NCI-H146 (cell line): Measurements from ENCODE around the gene NOS1AP.

Experiments
- DNase-seq: peaks from one replicate; lab custom pipeline; 2025; lab: John Stamatoyannopoulos, UW

The NOS1AP gene

DNA sequence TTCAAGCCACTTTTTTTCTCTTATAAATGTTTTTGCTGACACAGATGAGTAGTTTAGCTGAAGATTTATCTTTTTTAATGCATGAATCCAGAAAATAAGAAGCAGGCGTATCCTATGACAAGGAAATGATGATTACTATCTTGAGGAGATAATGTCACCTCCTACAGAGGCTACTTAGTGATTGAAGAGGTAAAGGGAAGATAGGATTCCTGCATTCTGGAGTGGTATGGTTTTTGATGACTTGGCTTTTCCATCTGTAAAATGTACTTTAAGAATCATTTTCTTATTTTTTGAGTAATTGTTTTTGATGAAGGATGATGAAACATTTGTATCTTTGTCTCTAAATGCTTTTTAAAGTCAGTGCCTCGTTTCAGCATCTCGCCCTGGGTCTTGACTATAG is 184.3 kb downstream of the NOS1AP start:
- DNase-seq, result no peak

DNA sequence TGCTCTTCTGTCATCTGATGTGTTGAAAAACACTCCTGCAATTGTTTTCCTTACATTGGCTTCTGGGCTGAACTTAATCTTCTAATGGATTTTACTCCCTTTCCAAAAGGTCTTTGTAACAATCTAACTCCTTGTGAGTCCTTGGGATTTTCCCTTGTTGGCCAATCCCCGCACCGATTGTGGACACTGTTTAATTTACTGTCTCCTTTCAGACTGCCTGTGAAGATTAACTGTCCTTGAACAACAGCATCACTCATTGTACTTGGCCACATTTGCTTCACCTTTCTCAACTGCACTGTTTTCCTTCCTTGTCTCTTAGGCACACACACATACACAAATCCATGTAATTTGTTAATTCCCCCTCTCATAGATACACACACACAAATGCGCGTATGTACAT is 186.8 kb downstream of the NOS1AP start:
- no peak for DNase-seq

DNA sequence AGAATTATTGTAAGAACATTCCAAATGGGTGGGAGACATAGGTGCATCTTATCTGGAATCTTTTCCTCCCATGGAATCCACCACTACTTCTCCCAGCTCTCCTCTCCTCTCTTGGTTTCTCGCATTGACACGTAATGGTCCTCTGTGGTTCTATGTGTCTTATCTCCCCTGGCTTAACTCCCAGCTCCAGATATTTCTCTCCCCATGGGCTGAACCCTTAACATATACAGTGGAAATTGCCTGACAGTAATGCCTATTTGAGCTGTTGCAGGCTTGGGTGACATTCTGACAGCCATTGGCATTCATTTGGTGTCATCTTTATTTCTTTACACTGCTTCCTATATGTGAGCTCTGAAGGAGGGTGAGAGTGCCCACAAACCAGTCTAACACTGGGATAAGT is 188.9 kb downstream of the NOS1AP start:
- DNase-seq, result no peak

DNA sequence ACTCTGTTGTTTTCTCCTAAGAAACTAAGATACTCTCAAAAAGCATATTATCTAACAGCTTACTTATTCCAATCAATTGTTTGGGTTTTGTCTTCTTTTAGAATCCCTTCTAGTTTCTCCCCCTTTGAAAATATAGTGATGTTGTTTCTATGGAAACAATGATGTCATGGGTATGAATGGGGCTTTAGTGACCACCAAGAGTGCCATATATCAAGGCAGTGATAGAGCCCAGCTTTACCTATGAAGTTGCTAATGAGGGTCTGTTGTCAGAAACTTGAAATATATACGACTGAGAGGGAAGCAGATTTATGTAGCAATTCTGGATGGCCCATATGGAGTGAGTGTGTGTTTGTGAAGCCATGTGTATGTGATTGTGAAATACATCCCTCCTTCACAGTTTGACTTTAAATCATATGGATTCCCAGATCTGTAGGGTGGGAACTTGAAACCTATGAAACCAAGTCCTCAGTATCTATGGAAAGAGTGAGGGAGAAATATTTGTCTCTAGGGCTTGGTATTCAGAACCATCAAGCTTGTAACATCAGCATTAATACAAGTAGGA is 190.5 kb downstream of the NOS1AP start:
- no peak for DNase-seq

DNA sequence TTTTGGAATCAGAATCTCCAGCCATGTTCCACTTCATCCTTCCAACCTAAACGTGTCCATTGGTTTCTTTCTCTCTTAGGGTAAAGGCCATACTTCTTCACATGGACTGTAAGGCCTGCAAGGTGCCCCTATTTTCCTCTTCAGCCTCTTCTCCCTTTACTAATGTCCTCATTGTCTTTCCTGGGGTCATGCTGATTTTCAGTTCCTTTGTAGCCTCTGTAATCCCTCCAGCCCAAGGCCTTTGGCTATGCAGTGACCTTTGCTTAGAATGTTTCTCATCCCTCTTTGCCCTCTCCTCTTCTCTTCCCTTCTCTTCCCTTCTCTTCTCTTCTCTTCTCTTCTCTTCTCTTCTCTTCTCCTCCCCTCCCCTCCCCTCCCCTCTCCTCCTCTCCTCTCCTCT is 194.6 kb downstream of the NOS1AP start:
- DNase-seq, result no peak

DNA sequence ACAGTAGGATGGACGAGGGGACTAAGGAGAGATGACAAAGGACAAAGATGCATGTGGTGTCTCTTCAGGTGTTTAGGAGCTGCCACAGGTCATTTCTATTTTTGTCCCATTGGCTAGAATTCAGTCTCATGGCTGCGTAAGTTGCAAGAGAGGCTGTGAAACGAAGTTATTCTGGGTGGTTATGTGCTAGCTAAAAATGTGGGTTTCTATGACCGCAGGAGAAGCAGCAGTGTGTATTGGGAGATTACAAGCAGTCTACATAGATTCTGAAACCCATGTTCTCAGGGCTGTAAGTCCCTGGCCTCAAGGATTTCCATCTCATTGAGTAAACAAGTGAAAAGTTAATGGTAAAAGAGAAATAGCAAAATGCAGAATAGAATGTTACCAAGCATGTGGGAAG is 196.5 kb downstream of the NOS1AP start:
- no peak for DNase-seq

DNA sequence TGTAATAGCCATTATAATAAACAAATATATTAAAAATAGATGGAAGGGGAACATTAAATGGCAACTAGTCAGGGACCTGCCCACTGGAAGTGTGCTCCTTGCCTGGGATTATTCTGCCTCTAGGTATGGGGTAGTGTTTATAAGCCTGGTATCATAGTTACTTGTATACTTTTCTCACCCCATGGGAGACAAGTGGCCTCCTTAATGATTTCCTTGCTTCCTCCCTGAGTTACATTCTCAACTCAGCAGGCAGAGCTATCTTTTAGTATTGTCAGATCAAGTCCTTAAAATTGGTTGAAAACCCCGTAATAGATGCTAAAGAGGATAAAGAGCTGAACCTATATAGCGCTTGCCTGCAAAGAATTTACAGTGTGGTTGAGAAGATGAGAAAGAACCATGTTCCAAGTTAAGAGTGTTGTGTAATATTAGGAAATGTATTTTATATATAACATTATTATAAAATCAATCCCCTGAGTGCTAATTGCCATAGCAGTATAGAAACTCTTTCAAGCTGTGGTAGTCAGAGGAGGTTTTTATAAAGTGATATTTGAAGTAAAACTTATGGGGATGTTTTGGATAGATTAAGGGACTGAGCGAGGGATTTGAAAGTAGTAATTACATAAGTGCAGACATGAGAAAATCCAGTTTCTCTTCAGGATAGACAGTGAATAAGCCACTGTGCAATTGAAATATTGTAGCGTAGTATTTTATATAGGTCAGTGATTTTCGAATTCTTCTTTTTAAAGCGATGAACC is 200.7 kb downstream of the NOS1AP start:
- DNase-seq, result no peak

DNA sequence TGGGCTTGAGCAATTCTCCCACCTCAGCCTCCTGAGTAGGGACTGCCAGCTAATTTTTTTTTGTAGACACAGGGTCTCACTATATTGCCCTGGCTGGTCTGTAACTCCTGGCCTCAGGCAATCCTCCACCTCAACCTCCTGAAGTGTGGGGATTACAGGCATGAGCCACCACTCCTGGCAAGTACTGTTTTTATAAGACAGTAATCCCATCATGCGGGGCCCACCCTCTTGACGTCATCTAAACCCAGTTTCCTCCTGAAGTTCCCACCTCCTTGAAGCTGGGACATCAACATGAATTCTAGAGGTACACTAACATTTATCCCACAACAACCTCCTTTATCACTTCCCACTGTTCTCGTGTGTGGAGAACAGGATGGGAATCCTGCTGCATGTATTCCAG is 202.5 kb downstream of the NOS1AP start:
- no peak for DNase-seq

DNA sequence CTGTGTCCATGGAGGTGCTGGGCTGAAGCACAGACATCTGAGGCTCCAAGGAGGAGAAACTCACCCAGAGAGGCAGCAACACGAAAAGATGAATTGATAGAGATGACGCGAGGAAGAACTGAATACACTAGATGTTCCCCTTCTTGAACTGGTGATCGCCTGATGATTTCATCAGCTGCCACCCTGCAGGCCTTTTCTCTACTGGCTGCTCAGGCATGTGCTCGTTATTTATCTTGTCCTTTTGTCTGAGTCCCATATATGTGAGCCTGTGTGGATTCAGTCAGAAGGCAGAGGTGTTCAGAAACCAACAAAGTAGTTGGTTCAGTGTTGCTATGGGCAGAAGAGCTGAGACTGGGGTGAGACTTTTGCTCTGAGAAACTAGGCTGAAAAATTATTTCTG is 202.9 kb downstream of the NOS1AP start:
- DNase-seq, result peak; percentile 6

DNA sequence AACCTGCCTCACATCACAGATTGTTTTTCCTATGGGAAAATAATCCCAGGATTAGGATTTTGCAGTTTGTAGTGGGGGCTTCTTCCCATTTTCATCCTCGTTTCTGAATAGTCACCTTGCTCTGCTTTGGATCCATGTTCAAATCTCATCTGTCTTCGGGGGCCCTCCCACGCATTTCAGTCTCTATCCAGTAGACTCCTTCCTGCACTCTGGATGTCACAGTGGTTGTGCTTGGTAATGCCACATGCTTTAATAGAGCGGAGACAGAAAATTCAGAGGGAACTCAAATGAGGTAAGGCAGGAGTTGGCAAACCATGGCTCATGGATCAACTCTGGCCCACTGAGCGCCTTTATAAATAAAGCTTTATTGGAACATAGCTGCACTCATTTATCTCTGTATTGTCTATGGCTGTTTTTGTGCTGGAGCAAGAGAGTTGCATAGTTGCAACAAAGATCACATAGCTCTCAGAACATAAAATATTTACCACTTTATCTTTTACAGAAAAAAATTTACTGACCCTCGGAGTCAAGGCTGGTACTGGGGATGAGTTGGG is 206.2 kb downstream of the NOS1AP start:
- DNase-seq, result no peak

DNA sequence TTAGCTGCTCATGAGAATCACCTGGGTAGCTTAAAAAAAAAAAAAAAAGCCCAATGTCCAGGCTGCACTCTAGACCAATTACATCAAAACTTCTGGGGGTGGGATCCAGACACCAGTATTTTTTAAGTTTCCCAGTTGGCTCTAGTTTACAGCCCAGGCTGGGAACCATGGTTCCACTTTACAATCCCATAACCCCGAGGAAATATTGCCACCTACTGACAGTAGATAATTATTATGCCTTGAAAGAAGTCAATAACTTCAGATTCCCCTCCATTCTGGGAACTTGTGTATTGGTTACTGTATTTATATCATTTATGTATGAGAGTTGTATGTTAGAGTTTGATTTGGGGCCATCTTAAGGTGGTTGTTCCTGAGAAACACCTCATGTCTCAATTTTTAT is 207.0 kb downstream of the NOS1AP start:
- peak; percentile 22 for DNase-seq

DNA sequence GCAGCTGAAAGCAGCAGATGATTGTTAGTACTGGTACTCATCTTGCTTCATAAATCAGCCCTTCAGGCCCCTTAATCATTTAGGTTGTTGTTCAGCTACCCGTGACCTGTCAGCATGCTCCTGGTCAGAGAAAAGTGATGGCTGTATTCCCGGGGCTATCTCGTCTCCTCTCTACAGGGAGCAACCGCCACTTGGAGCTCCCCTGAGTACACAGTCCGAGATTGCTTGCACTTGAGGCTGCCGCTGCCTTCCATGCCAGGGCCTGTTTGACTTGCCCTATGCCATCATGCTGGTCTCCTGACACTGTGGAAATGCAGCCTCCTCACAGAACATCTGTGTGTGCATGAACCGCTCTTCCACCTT is 209.6 kb downstream of the NOS1AP start:
- peak; percentile 26 for DNase-seq

DNA sequence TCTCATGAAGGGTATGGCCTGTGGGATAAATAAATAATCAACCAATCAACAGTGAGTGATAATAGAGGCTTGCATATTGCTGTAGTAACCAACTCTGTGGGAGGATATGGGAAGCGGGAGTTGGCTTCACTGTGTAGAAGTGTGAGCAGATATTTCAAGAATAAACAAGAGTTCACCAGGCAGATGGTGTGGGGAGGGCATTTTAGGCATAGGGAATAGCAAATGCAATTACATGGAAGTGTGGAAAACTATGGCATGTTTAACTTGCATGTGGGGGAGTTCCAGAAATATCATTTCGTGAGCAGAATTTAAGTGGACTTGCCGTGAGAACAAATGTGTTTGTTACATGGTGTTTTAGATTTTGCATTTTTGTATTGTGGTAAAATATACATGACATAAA is 211.9 kb downstream of the NOS1AP start:
- no peak for DNase-seq

DNA sequence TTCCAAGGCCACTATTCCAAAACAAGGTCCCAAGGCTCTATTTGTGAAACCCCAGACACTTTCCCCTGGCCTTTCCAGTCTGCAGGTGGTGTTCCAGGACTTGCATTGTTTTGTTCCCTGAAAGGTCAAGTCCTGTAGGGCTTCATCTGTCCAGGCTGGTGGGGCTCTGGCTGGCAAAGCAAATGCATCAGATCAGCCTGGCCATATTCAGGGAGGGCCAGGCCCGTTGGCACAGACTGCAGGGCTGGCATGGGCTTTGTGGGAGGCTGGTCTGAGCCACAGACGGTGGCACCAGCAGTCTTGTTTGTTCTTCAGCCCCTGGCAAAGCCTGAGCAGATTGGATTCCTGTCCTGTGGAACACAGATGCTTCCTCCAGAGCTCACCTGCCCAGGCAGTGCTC is 214.2 kb downstream of the NOS1AP start:
- DNase-seq, result no peak

DNA sequence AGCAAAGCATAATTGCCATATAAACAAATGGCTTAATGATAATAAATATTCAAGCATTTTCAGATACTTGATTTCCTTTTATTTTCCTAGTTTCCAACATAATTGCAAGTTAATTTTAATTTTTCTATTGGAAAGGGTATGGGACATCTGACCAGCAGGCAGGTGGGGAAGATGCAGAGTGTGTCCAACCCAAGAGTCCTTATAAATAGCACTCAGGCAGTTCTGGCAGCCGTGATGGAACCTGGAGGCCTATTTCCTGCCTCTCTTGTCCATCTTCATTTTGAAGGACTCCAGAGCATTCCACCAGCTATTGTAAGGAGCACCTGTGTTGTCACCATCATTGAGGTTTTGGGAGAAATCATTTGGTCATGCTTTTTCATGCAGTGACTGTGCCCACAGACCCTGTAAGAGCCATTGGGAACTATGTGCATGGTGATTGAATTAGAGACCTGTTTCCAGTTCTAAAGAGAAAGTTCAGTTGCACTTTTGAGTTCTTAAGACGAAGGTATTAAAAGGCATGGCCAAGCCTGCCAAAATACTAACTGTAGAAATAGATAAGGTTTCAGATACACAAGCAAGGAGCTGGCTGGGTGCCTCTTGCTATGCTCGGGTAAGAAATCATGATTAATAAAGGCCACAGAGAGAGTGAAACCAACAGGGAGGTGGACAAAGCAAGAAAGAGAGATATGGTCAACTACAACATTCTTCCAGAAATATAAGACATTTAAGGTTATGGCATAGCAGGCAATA is 214.9 kb downstream of the NOS1AP start:
- DNase-seq, result no peak

DNA sequence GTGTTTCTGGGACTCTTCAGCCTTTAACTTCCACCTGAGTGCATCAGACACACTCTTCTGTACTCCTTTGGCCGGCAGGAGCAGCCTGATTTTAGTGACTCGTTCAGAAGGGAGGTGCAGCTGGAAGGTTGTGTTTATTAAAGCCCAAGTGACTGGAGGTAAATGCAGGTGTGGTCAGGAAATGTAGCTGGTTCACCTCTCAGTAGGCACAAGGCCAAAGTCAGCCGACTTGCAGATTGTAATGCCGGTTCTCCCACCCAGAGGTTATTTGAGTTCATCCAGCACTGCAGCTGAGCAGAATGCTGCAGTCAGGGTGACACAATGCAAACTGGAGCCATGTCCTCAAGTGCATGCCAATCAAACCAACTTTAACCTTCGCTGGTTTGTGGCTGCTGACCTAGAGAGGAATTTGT is 215.7 kb downstream of the NOS1AP start:
- peak; percentile 61 for DNase-seq

DNA sequence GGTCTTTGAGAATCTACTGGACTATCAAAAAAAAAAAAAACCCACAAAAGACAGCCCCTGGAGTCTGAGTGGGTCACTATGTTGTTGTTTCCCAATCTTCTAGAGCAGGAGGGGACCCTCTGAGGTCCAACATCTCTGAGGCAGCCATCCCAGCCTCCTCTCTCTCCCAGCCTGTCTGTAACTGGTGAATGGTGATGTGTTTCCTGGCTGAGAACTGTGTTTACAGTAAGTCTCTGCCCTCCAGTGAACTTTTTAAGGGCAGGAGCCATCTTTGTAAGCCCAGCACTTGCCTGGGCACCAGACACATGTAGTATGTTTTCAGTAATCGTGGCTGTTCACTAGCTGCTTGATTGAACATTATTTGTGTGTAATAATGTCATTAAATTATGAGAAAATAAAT is 221.5 kb downstream of the NOS1AP start:
- no peak for DNase-seq

DNA sequence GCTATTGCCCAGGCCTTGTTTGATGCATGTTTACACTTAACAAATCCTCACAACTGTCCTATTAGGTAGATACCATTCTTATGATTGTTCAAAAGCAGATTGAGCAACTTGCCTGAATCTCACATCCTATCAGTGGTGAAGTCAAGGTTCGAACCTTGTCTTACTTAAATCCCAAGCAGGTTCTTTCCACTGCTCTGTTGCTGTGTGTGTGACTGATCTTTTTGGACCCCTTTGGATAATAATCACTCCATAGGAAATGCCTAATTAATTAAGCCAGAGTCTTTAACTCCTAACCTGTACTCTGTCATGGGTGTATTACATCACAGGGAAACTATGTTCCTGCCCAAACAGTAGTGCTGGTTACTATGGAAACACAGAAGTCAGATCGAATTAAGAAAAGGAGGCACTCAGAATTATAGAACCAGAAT is 222.9 kb downstream of the NOS1AP start:
- DNase-seq, result no peak

DNA sequence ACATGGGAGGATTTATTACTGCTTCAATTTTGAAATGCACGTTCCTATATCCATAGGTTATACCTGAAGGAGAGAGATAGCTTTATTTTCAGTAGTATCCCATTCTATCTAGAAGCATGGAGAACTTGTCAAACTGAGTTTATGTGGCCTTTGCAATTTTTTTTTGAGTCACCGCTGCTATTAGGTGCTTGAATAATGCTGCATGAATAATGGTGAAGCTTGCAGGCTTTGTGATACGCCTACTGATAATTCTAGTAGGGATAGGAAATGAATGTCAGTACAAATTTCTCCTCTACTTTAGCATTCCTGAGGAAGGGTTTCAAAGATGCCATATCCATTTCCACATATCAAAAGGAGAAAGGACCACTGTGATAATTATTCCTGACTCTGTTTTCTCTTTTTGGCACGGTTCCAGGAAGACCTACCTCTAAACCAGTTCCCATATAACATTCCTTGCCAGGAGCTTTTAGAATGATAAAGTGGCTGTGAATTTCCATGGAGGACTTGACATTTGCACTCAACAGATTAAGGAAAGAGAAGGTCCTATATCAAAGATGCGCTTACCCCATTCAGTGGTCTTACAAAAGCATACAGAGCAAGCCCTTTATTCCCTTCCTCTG is 223.7 kb downstream of the NOS1AP start:
- DNase-seq, result no peak

DNA sequence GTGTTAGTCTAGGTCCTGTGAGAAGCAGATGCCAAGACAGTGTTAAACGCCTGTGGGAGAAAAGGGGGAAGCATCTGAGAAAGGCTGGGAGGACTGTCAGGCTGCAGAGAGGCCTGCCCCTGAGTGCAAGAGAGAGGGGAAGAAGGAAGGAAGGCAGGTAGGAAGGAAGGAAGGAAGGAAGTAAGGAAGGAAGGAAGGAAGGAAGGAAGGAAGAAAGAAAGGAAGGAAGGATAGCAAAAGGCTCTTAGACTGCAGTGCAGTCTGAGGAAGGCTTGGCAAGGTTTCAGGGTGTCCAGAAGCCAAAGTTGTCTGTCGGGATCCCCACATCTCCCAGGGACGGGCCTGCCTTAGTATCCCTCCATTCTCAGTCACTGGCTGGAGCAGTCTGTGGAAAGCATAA is 224.5 kb downstream of the NOS1AP start:
- DNase-seq, result no peak

DNA sequence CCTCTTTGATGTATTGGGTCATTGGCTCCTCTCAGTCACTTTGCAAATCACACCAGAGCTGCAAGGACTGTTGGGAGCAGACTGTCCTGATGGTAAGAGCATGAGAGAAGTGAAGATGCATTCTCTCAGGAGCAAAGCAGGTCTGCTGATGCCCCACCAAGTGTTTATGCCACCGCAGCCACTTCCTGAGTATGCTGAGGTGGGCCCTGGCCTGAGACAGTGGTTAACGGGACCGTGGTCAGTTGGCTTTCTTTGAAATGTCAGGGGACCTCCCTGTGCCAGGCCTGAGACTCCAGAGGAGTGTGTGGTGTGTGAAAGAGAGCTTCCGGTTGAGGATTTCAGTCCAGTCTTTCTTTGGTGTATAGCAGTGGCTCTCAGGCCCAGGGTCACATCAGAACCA is 227.7 kb downstream of the NOS1AP start:
- no peak for DNase-seq

DNA sequence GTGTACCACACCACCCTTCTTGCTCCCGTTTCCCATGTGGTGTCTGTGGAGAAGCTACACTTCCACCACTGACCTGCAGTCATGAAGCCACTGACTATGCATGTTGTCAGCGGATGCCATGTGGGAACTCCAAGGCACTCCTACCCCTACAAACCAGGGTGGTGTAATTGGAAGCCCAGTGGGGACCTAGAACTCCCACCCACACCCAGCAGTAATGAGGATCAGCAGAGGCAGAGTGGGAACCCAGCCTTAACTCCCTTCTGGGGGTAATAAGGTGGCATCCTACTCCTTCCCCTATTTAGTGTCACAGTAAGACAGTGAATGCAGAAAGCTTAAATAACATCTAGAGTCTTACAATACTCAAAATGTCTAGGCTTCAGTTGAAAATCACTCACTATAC is 228.8 kb downstream of the NOS1AP start:
- no peak for DNase-seq

DNA sequence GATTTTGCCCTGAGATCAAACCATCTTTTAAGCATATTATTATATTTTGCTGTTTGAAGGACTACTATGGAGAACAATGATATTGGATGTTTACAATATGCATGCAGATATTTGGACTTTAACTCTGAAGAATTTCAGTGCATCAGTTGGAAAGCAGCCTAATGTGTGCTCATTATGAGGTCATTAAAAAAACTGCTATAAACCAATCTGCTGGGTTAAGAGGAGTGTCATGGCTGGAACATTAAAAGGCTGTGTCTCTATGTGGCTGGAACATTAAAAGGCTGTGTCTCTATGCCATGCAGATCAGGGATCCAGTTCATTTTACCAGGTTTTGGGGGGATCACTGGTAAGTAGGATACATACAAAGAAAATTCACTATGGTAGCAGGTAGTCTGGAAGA is 229.5 kb downstream of the NOS1AP start:
- DNase-seq, result no peak
